Skeletal muscle satellite cell (primary cell): ENCODE data around the gene UBN1.

Experiments used
- H3K27me3 ChIP-seq: 2 replicates; pipeline ENCODE4 v1.7.0; 2013; ENCODE audit warnings: low read length; ENCODE audit not compliant: control insufficient read depth, insufficient read depth
- H3K36me3 ChIP-seq: 2 replicates; pipeline ENCODE4 v1.7.0; 2013; ENCODE audit warnings: mild to moderate bottlenecking, control low read depth, low read length; ENCODE audit not compliant: insufficient read depth
- H3K4me1 ChIP-seq: 2 replicates; pipeline ENCODE4 v1.7.0; 2013; ENCODE audit warnings: low read length; ENCODE audit not compliant: control insufficient read depth, insufficient read depth
- H3K4me2 ChIP-seq: 2 replicates; pipeline ENCODE4 v1.7.0; 2013; ENCODE audit warnings: mild to moderate bottlenecking, low read length
- H3K4me3 ChIP-seq: 2 replicates; pipeline ENCODE4 v1.7.0; 2013; ENCODE audit warnings: low read length
- H3K9ac ChIP-seq: 2 replicates; pipeline ENCODE4 v1.7.0; 2013; ENCODE audit warnings: mild to moderate bottlenecking, low read depth, low read length, moderate library complexity
- H3K9me3 ChIP-seq: replicated peaks from 2 replicates; pipeline ENCODE4 v1.7.0; 2013; ENCODE audit warnings: mild to moderate bottlenecking, control low read depth, low read length

The UBN1 gene

GRCh38 chr16:4826526-4826925, 20.8 kb upstream of the UBN1 start:
- Histone ChIP-seq H3K36me3 (peaks cover 75% of the 10 kb centered on the region), H3K4me3 (no peak overlapping the region), H3K4me2 (no peak overlapping the region), H3K27me3 (no peaks in the 10 kb centered on the region), H3K4me1 (no peaks in the 10 kb centered on the region), H3K9ac (no peak overlapping the region), H3K9me3 (no peaks in the 10 kb centered on the region)

DNA sequence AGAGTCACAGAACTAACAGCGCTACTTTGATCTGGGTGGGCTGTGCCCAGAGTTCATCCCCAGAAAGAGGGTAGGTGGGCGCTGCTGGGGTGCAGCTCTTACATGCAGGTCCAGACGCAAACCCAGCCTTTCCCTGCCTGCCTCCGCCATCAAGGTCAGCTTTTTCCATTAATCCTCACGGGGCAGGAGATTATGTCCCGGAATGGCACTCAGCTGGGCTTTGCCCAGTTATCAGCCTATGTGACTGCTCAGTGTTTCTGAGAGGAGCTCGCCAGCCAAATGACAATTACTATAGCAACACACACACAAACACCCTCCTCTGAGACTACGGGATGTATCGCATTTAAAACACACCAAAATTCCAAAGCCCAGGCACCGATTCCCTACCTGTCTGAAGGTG, 20.3 kb upstream of the UBN1 start:
- no peak overlapping the region for H3K4me3 ChIP-seq
- H3K27me3 ChIP-seq, result no peaks in the 10 kb centered on the region
- H3K4me1 ChIP-seq, result no peaks in the 10 kb centered on the region
- no peak overlapping the region for H3K9ac ChIP-seq
- peaks cover 75% of the 10 kb centered on the region for H3K36me3 ChIP-seq
- H3K9me3 ChIP-seq, result no peaks in the 10 kb centered on the region
- no peak overlapping the region for H3K4me2 ChIP-seq

GRCh38 chr16:4828567-4829321, 18.5 kb upstream of the UBN1 start:
- no peak overlapping the region for H3K4me3 ChIP-seq
- peaks cover 77% of the 10 kb centered on the region for H3K36me3 ChIP-seq

DNA sequence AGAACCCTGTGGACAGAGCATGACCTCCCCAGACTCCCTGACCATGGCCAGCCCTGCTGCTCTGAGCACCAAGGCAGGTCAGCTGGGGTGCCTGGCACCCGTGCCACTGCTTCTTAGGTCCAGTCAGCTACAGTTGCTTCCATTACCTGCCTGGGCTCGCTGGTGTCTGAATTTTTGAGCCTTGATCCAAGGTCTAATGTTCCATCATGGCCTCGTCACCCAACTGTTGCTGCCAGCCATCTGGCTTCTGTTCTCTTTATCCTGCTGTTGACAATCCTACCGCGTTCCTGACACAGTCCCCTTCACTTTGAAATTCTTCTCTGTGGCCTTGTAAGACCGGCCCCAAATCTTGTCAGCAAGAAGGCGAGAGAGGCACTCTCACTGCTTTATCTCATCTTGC, 16.9 kb upstream of the UBN1 start:
- Histone ChIP-seq H3K4me3 (no peak overlapping the region), H3K36me3 (peaks cover 71% of the 10 kb centered on the region), H3K4me2 (no peak overlapping the region), H3K9ac (no peak overlapping the region), H3K4me1 (no peaks in the 10 kb centered on the region), H3K9me3 (no peaks in the 10 kb centered on the region), H3K27me3 (no peaks in the 10 kb centered on the region)

More at GRCh38 chr16:4828567-4829321, 18.5 kb upstream of the UBN1 start:
- H3K9me3 ChIP-seq, result no peaks in the 10 kb centered on the region
- H3K4me2 ChIP-seq, result no peak overlapping the region
- no peaks in the 10 kb centered on the region for H3K27me3 ChIP-seq
- no peaks in the 10 kb centered on the region for H3K4me1 ChIP-seq
- no peak overlapping the region for H3K9ac ChIP-seq

- H3K27me3 ChIP-seq, result no peaks in the 10 kb centered on the region
- H3K4me3 ChIP-seq, result no peak overlapping the region
- H3K36me3 ChIP-seq, result peaks cover 72% of the 10 kb centered on the region
- H3K9me3 ChIP-seq, result no peaks in the 10 kb centered on the region
- no peaks in the 10 kb centered on the region for H3K4me1 ChIP-seq
- H3K9ac ChIP-seq, result no peak overlapping the region
- no peak overlapping the region for H3K4me2 ChIP-seq
Measured at GRCh38 chr16:4831616-4832015, 15.7 kb upstream of the UBN1 start.

DNA sequence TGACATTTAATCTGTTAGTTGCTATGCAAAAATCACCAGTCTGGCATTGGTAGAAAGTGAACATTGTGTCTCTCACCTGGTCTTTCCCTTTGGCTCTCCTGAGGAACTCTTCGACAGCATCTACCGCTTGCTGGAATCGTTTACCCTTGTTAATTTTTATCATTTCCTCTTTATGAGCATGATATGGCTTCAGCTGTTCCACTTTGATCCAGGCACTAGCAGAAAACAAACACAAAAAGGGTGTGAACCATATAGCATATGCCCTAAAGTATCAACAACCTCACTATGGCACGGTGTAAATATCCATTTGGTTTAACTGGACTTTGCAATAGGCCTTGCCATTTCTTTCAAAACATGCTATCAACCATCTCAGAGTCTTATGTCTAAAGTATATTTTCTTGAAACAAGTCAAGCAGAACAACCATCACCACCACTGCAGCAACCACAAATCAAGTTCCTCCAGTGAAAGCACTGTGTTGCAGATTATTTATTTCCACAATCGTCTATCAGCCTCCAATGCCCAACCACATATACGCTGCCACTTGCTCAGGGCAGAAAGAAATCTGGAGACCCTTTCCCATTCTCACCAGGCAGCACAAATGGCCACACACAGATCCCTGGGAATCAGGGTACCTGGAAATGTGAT, 14.5 kb upstream of the UBN1 start:
- Histone ChIP-seq H3K9ac (no peak overlapping the region), H3K9me3 (no peaks in the 10 kb centered on the region), H3K36me3 (peaks cover 73% of the 10 kb centered on the region), H3K4me1 (no peaks in the 10 kb centered on the region), H3K4me3 (no peak overlapping the region), H3K27me3 (no peaks in the 10 kb centered on the region), H3K4me2 (no peak overlapping the region)

DNA sequence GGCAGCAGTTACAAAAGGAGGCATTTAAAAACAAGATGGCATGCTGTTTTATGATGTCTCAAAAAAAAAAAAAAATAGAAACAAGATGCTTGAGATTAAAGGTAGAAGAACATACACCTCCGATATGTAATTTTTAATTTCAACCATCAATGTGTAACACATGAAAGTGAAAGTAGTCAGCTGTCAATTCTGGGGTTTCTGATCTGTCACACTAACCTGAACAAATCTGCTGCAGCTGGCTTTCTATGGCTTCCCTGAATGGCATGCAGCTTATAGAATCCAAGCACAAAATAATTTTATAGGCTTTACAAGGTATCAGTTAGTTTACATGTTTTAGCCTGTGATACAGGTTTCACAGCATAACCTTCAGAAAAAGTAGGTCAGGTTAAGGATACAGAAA, 13.7 kb upstream of the UBN1 start:
- Histone ChIP-seq H3K4me3 (no peak overlapping the region), H3K9ac (no peak overlapping the region), H3K36me3 (peaks cover 74% of the 10 kb centered on the region), H3K4me2 (no peak overlapping the region), H3K9me3 (no peaks in the 10 kb centered on the region), H3K27me3 (no peaks in the 10 kb centered on the region), H3K4me1 (no peaks in the 10 kb centered on the region)

GRCh38 chr16:4836727-4837126, 10.6 kb upstream of the UBN1 start:
- Histone ChIP-seq H3K4me1 (no peaks in the 10 kb centered on the region), H3K9me3 (no peaks in the 10 kb centered on the region), H3K36me3 (peaks cover 75% of the 10 kb centered on the region), H3K27me3 (no peaks in the 10 kb centered on the region), H3K9ac (no peak overlapping the region), H3K4me3 (no peak overlapping the region), H3K4me2 (no peak overlapping the region)

- no peaks in the 10 kb centered on the region for H3K4me1 ChIP-seq
- peaks cover 67% of the 10 kb centered on the region for H3K36me3 ChIP-seq
- H3K4me3 ChIP-seq, result no peak overlapping the region
- H3K9ac ChIP-seq, result no peak overlapping the region
- no peaks in the 10 kb centered on the region for H3K27me3 ChIP-seq
- H3K9me3 ChIP-seq, result no peaks in the 10 kb centered on the region
- no peak overlapping the region for H3K4me2 ChIP-seq
Measured at GRCh38 chr16:4837733-4838501, 9.4 kb upstream of the UBN1 start.

DNA sequence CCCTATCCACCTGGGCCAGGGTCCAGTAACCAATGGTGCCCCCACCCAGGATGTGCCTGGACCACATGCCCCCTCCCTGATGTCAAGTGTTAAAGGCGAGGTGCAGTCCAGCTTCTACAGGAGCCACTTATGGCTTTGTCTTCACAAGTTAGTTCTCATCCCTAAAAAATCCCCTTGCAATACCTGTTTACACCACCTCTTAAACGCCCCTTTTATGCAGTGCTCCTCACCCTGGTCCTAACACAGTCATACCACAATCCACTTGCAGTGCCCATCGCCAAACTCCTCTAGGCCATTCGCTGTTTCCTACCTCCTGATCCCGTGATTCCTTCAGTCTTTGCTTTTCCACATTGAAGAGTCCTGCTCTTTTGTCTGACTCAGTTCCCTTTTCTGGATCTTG, 7.3 kb upstream of the UBN1 start:
- Histone ChIP-seq H3K4me3 (no peak overlapping the region), H3K9me3 (no peaks in the 10 kb centered on the region), H3K36me3 (peaks cover 74% of the 10 kb centered on the region), H3K9ac (no peak overlapping the region), H3K4me1 (peaks cover under 1% of the 10 kb centered on the region), H3K4me2 (no peak overlapping the region), H3K27me3 (no peaks in the 10 kb centered on the region)

- Histone ChIP-seq H3K4me2 (no peak overlapping the region), H3K36me3 (peaks cover 69% of the 10 kb centered on the region), H3K27me3 (no peaks in the 10 kb centered on the region), H3K9me3 (no peaks in the 10 kb centered on the region), H3K9ac (no peak overlapping the region), H3K4me1 (peaks cover 11% of the 10 kb centered on the region), H3K4me3 (no peak overlapping the region)
Measured at GRCh38 chr16:4840984-4841383, 6.3 kb upstream of the UBN1 start.
